SH-SY5Y (cell line): ENCODE data around the gene SLC35E1.

Experiments
- GATA2 ChIP-seq: IDR thresholded peaks from 2 replicates; pipeline ENCODE4 v1.6.1; 2011; ENCODE audit warnings: mild to moderate bottlenecking, low read depth, low read length
- GATA3 ChIP-seq: IDR thresholded peaks from 2 replicates; pipeline ENCODE4 v1.6.1; 2011; ENCODE audit warnings: low read depth, mild to moderate bottlenecking, low read length, moderate library complexity

SLC35E1 gene

GRCh38 chr19:16529466-16530144 lies 42.6 kb downstream of the SLC35E1 start:
- TF ChIP-seq GATA2, result no peak

GRCh38 chr19:16527971-16528521 lies 44.2 kb downstream of the SLC35E1 start:
- TF ChIP-seq GATA3 (no peak), GATA2 (no peak)

GRCh38 chr19:16527334-16527935 lies 44.8 kb downstream of the SLC35E1 start:
- TF ChIP-seq GATA2 (no peak), GATA3 (no peak)

- TF ChIP-seq GATA2, result no peak
- no peak for TF ChIP-seq GATA3
Measured at GRCh38 chr19:16525751-16526481, 46.3 kb downstream of the SLC35E1 start.

- TF ChIP-seq GATA3, result no peak
- TF ChIP-seq GATA2, result no peak
Measured at GRCh38 chr19:16524991-16525734, 47.1 kb downstream of the SLC35E1 start.

GRCh38 chr19:16522559-16523377 lies 49.4 kb downstream of the SLC35E1 start:
- no peak for TF ChIP-seq GATA2
- no peak for TF ChIP-seq GATA3

GRCh38 chr19:16521715-16522289 lies 50.4 kb downstream of the SLC35E1 start:
- no peak for TF ChIP-seq GATA2
- TF ChIP-seq GATA3, result no peak

GRCh38 chr19:16520986-16521624 lies 51.1 kb downstream of the SLC35E1 start:
- TF ChIP-seq GATA2 (no peak), GATA3 (no peak)

GRCh38 chr19:16520074-16520973 lies 51.9 kb downstream of the SLC35E1 start:
- no peak for TF ChIP-seq GATA3
- TF ChIP-seq GATA2, result no peak

GRCh38 chr19:16519230-16519687 lies 53.0 kb downstream of the SLC35E1 start:
- no peak for TF ChIP-seq GATA3
- TF ChIP-seq GATA2, result no peak

GRCh38 chr19:16518483-16519229 lies 53.6 kb downstream of the SLC35E1 start:
- no peak for TF ChIP-seq GATA2
